Activated CD4-positive, alpha-beta memory T cell treated with anti-CD3 and anti-CD28 coated beads for 36 hours (primary cell): ENCODE data around the gene MYO15A. TPM values are rescaled to one million over a fixed set of nuclear protein-coding genes. Genes with fewer than 3 reads are reported as not detected.

Experiments used
- total RNA-seq, 2 experiments: library from RNA; stranded (reverse); gene quantifications; one replicate each; pipeline ENCODE4 v1.2.3, GENCODE V29; 2021

MYO15A gene
- total RNA-seq, 2 experiments from 2014 or later = 0.78 to 1.3 TPM

Other genes starting within 250 kb of the MYO15A start
- gene TOM1L2, start 136.4 kb upstream of the MYO15A start, total RNA-seq = 10 to 100 TPM; 11.1 to 12.7 TPM
- under 1 TPM; 0.34 to 0.52 TPM for gene DRC3, start 135.9 kb upstream of the MYO15A start, total RNA-seq
- 10 to 100 TPM; 27.5 to 30.0 TPM for gene ATPAF2, start 69.6 kb upstream of the MYO15A start, total RNA-seq
- 1 to 10 TPM; 6.1 to 6.2 TPM for gene GID4, start 69.3 kb upstream of the MYO15A start, total RNA-seq
- 10 to 100 TPM; 37.7 to 39.3 TPM for gene DRG2, start 20.8 kb upstream of the MYO15A start, total RNA-seq
- gene ALKBH5, start 75.1 kb downstream of the MYO15A start, total RNA-seq = 100 to 1,000 TPM; 122 to 127 TPM
- gene LLGL1, start 116.9 kb downstream of the MYO15A start, total RNA-seq = 10 to 100 TPM; 27.3 to 27.5 TPM
- 100 to 1,000 TPM; 357 to 359 TPM for gene FLII, start 150.0 kb downstream of the MYO15A start, total RNA-seq
- gene MIEF2, start 151.9 kb downstream of the MYO15A start, total RNA-seq = 1 to 10 TPM; 6.5 to 6.8 TPM
- 10 to 100 TPM; 52.4 to 53.0 TPM for gene TOP3A, start 206.2 kb downstream of the MYO15A start, total RNA-seq
- gene SMCR8, start 206.5 kb downstream of the MYO15A start, total RNA-seq = 10 to 100 TPM; 11.1 to 11.3 TPM